Hematopoietic multipotent progenitor cell treated with erythropoietin and hydrocortisone succinate and interleukin-3 and kit ligand, for 17 days (in vitro differentiated cells): ENCODE results near the gene GAS7.

Experiments
- DNase-seq: peaks from one replicate; pipeline ENCODE4 v3.0.0-alpha.2; 2015; ENCODE audit warnings: low spot score

The GAS7 gene

DNA sequence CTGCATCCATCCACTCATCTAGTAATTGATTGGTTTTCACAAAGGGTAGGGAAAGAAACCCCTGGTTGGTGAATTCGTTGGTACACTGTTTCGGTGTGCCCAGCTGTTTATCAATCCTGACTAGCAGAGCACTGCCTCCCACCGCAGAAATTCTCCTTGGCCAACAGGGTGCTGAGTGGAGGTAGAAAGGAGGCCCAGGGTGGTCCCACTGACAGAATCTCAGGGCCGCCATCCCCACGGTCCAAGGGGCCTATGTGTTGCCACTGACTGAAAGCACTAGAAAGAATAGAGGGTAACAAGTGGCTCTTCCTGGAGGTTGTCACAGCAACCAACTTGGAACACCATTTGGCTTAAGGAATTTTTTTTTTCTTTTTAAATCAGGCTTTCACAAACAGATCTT lies 284.9 kb downstream of the GAS7 start:
- DNase-seq: no peak

DNA sequence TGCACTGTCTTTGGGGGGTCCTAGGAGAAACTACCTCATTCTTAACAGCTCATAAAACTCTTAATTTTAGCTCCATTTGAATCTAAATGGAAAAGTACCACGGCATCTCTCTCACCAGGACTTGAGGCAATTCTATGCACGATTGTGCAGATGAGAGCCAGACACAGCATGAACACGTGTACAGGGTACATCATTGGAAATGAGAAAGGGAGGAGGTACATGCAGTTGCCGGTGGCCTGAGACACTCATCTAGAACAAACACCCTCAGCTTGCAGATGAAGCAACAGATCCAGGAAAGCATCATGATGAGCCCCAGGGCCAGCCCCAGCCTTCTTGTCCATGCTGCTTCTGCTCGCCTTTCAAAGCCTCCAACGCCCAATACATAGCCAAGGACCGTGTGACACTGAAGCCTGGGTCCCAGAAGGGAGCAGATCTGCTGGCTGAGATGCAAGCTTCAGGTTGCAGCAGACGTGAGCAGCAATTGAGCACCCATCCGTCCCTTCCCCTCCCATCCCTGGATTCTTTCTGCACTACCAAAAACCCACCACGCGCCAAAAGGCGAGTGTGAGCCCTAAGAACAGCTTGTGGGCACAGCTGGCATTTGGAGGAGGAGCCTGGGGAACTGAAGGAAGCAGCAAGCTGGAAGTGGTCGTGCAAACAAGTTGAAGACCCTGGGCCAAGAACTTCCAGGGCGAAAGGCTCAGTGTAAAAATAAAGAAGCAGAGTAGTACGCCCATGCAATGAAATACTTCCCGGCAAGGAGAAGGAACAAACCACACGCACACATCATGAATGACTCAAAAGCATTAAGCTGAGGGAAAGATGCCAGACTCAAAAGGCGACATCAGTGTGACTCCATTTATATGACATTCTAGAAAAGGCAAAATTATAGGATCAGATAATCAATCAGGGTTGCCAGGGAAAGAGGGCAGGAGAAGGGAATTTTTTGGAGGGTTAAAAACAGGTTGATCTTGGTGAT lies 286.0 kb downstream of the GAS7 start:
- DNase-seq: no peak

DNA sequence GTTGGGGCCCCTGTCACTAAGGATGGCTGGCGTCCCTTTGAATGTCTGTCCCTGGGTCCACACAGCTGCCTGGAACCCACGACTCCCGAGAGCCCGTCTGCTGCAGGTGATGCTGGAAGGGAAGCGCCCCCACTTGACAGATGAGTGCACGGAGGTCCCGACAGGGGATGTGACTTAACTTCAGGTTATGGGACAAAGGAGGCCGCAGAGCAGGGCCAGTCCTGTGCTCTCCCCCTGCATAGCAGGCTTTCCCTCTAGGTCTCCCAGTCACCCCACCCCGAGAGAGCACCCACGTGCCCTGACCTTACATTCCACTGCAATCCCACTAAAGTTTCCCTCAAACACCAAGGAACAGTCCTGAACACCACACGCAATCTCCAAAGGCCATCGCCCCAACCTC lies 287.3 kb downstream of the GAS7 start:
- DNase-seq: no peak

DNA sequence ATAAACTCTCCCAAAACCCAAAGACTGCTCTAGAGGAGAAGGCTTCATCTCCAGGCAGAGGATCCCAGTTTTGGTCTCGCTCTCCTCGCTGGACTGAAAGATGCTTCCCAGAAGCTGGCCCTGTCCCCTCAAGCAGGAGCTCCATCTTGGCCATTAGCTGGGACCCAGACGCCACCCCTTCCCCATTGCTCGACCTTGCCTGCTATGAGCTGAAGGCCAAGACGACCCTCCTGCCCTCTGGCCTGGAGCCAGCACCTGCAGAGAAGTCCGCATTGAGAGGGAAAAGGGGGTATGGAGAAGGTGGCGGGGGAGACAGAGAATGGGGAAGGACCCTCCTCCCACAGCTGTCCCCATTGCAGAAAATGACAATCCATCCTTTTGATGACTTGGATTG lies 289.8 kb downstream of the GAS7 start:
- DNase-seq: no peak

DNA sequence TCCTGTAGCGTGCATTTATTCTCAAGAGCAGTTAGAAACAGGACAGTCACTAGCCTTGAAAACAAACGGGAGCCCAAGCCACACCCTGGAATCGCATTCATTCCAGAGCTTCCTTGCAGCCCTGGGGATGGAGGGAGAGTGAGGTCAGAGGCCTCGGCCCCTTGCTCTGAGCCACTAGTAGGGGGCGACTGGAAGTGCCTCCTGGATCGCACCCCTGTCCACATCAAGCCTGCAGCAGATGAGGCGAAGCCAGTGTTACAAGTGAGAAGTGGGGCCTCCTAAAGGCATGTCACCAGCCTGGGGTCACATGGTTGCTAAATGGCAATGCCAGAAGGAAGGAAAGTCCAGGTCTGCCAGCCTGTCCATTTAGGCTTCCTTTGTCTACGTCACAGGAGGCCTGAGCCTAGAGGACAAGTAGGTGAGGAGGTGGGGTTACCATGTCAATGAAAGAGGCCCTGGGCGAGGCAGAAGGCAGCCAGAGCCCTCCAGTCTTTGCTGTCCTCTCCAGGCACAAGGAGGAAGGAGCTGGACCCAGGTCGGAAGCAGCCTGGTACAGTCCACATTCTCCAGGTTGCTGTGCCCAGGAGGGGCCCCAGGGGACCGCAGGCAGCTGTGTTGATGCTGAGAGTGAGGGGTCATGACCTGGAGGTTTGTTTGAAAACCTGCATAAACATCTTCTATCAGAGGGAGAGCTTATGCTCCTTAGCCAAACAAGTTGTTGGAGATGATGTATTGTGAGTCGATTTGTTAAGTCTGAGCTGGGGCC lies 290.3 kb downstream of the GAS7 start:
- DNase-seq: no peak

DNA sequence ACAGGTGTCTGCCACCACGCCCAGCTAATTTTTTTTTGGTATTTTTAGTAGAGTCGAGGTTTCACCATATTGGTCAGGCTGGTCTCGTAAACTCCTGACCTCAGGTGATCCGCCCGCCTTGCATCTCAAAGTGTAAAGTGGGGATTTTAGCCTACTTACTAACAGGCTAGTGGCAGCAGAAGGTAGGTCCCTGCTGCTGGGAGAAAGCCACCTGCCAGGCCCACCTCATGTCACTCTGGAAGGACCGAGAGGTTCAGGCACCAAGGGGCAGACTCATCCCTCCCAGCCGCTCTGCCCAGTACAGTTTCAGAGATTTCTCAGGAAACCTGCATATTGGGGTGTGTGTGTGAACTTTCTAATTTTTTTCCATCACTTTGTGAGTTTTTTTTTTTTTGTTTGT lies 291.3 kb downstream of the GAS7 start:
- DNase-seq: no peak

DNA sequence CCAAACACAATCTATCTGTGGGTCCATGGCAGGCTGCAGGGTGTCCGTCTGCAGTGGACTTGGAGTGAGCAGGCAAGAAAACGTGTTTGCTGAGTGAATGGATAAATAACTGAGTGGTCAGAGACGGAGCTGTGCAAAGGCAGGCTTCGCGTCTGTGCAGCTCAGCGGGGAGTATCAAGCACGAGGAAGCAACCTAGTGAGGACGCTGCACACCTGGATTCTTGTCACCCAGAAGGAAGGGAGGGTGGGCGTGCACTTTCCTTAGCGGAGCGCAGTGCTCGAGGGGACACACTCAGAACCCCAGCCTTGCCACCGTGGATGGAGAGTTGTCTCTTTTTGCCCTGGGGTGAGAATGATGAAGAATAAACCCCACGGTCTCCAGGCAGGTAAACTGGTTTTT lies 291.8 kb downstream of the GAS7 start:
- DNase-seq: no peak

DNA sequence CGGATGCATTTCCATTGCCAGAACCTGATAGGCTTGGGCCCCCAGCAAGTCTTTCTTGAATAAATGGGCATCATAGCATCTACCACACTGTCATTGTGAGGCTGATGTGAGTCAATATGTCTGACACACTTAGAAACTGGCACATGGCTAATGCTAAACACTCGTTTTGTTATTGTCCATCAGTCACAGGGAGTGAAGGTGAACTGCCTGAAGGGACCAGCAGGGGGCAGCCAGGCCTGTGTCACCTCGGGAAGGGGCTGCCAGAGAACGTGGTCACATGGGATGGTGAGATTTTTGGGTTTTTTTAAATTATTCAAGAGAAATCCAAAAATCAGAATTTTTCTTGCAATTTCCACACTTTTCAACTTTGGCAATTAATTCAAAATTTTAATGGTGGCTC lies 292.5 kb downstream of the GAS7 start:
- DNase-seq: no peak

DNA sequence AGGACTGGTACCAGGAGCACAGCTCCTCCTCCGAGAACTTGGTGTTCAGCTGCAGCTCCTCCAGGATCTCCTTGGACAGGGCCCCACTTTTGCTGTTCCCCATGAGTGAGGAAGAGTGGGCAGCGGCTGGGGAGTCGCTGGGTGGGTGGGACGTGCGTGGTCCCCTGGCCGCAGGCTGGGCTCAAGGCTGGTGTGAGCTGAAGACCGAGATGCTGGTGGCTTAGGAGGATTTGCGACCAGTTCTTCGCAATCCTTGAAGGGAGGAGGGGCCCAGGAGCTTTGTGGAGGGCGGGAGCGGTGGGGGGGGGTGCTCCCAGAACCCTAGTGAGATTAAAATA lies 293.4 kb downstream of the GAS7 start, which contains the start of gene RCVRN:
TSS of gene RCVRN (minus strand) at position 194 of the 338 bp plus-strand sequence. CDS start at position 103, 91 bp downstream.
- no peak for DNase-seq

DNA sequence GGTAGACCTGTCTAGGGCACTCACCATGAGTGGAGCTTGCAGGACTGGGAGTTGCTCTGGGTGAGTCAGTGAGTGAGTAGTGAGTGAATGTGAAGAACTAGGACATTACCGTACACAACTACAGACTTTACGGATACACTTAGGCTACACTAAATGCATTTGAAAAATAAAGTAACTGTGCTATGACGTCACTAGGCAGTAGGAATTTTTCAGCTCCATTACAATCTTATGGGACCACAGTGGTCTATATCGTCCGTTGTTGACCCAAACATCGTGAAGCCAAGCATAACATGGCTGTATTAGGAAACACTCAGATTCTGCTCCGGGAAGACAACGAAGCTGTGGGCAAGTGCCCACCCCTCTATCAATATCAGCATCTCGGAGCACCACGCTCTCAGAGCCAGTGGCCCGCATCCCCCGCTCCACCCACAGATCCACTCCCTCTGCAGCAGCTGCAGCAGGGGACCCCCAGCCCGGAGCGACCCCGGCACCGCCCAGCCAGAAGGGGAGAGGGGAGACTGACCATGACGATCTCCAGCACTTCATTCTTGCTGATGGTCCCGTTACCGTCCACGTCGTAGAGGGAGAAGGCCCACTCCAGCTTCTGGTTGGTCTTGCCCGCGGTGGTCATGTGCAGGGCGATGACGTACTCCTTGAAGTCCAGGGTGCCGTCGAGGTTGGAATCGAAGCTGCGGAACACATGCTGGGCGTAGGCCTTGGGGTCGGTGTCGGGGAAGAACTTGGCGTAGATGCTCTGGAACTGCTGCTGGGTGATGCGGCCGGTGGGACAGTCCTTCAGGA lies 293.9 kb downstream of the GAS7 start:
- no peak for DNase-seq

DNA sequence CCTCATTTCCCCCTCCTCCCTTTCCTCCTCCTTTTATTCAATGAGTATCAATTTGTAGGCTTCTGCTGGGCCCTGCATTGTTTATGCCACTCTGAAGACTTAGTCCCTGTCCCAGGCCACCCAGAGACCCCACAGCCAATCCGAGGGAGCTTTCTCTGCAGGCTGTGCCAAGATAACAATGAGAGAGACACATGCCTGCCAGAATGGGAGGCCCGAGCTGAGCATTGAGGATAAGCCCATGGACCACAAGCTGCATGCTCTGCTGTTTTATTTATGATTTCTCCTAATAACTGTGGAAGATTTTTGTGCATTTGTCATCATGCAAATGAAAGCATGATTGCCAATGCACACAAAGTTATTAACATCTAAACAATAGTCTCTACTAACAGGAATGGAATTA lies 296.3 kb downstream of the GAS7 start:
- DNase-seq: no peak

DNA sequence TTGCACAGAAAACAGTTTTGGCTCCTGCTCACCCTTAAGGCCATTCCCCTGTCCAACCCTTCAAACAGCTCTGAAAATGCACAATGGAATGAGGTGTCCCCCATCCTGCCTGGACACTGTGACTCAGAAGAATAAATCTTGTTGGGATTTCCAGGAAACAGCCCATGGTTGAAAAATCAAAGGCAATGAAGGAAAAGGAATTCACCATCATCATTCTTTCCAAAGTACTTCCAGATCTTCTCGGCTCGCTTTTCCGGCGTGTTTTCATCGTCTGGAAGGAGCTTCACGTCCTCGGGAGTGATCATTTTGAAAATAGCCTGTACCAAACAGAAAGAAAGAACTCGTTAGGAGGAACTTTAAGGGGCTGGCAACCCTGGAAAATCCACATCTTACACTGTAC lies 297.6 kb downstream of the GAS7 start:
- no peak for DNase-seq

DNA sequence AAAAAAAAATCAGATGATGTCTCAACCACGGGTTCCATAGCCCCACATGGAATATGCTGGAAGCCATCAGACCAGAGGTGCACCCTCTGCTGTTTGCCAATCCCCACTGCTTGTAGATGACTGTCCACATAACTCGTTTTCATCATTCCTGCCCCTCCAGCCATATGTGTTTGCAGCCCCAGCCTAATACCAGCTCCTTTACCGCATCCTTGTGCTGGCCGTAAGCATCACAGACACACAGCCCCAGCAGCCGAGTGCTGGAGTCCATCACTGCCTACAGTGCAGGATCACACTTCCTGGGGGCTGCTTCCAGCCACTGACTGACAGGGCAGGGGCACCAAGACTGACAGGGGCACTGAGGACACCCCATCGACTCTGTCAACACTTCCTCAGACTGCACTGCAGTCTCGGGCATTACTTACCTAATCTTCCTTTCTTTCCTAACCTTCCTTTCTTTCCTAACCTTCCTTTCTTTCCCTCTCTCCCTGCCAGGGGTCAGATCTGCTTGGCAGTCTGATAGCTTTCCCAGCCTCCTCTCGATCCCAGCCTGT lies 298.3 kb downstream of the GAS7 start:
- no peak for DNase-seq

DNA sequence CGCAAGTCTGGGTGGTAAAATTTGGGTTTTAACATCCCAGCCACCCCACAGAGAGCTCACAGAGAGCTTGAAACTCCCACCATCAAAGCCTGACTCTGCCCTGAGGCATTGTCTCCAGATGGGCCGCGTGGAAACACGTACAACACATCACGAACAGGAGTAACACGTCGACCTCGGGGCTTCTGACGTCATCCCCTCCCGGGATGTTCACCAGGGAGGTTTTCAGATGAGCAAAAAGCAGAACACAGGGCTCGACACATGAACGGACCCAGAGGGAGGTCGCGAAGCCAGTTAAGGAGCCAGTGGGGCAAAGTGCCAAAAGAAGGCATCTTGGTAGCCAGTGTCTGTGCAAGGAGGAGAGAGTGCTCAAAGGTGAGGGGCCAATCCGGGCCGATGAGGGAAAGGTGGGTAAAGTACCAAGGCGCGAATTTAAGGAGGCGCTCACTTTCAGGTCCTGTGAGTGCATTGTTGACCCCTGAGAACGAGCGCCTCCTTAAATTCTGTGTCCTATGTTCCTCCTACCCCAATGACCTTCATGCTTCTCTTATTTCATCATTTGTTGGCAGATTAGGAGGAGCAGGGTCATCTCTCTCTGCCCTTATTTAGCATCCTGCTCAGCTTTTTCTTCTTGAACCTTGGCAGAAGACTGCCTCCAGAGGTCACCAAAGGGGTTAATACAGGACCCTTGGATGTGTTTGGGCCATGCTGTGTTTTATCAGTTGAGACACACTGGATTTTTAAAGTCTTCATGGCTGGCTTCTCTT lies 298.9 kb downstream of the GAS7 start:
- DNase-seq: no peak

DNA sequence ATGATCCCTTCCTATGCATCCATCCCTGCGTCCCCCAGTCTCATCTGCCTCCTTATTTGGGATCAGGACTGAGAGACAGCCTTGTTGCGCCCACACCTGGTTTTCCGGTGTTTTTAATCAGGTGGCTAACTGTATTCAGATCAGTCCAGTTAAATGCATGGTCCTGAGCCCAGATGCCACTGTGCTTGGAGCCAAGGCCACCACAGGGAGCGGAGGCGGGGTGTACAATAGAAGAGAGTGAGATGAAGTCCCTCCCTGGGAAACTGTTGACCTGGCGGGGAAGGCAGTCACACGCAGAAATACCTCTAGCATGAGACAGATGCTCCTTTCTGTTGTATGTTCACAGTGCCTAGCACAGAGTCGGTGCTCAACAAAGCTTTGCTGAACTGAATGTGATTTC lies 299.6 kb downstream of the GAS7 start:
- no peak for DNase-seq

DNA sequence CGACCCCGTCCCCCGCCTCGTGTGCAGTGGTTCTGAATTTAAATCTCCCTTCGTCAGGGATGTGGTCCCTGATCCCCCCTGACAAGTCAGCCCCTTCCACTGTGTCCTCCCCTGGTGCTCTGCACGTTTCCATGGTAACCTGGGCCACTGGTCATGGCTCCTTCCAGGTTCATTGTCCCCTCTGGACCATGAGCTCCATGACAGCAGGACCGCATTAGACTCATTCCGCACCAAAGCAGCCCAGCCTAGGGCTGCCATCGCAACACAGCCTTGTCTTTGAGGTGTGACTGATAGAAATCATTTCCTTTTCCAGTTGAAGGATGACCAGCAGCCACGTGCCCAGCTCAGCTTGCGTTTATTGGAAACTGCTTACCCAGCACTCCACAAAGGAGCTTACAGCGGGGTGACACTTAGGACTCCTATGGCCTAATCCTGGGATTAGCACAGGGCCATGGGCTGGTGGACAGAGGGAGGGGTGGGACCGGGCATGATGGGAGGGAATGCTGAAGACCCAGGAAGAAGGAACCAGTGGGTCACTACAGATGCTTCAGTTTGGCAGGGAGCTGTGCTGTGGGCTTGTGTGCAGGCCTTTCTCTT lies 300.9 kb downstream of the GAS7 start:
- DNase-seq: no peak

DNA sequence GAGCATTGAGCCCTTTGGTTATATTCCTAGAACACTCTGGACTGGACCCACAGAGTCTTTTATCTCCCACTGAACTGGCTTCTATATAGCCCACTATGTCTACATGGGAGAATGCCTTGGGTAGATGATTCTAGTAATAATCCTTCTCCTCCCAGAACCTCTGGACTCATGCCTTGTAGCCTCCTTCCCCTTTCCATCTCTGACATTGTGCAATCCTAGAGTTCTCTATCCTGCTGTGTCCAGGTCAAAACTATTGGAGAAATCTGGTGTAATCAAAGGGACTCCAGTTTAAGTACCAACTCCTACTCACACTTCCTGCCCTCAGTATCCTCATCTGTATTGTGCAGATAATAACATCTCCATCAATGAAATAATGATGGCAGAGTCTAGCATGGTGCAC lies 302.5 kb downstream of the GAS7 start:
- no peak for DNase-seq

DNA sequence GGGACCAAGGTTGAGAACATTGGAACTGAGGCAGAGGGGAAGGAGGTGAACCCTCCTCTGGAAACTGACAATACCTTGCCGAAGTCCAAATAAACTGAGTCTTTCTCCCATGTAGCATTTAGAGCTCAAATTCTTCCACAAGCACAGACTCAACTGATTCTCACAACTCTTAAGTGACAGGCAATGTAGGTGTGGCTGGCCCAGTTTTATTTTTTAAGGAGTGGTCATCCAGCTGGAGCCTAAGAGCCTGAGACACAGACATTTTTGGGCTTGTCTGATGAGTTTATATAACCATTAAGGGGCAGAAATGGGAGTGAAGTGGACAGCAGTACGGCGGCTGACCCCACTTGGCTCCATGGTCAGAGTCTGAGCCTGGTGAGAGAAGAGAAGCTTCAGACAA lies 304.2 kb downstream of the GAS7 start:
- DNase-seq: no peak

DNA sequence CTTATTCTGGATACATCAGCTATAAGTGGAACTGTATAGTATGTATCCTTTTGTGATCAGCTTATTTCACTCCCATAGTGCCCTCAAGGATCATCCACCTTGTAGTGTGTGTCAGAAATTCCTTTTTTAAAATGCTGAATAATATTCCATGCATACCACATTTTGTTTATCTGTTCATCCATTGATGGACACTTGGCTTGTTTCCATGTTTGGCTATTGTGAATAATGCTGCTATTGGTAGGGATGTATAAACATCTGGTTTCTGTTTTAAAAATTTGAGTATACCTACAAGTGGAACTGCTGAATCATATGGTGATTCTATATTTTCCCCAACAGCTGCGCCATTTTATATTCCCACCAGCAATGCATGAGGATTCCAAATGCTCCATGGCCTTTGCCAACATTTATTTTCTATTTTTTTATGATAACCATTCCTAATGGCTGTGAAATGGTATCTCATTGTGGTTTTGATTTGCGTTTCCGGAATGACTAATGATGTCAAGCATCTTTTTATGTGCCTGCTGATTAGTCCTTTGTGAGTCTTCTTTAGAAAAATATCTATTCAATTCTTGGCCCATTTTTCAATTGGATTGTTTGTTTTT lies 304.9 kb downstream of the GAS7 start:
- no peak for DNase-seq

DNA sequence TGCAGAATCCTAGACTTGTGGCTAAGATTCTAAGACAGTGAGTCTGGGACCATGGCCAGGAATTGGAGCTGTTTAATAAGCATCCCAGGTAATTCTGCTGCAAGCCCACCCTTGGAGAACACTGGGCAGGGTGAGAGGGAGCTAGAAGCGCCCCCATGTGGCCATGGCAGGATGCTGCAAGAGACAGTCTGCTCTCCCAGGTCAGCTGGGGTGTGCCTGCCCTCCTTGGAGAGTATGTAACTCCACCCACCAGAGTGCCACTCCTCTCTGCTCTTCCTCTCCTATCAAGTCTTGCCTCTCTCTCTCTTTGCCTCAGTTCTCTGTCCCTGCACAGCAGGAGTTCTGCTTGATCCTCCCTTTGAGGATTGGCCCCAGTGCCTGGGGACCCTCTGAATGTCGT lies 308.3 kb downstream of the GAS7 start:
- no peak for DNase-seq

DNA sequence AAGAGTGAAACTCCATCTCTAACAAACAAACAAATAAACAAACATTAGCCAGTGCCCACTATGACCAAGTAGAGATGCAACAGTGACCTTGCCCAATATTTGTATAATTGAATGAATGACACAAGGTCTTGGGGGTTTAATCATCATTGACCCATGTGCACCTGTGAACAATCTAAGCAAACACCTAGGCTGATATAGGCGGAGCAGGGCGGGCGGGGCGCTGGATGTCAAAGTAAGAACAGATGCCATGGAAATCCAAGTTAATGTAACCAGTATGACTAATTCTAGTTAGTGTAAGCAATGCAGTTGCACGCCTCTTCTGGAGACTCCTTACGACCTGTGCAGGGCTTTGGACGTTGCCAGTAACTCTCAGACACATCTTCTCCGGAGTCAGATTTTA lies 310.9 kb downstream of the GAS7 start:
- no peak for DNase-seq
